Fibroblast of lung (primary cell): ENCODE results near the gene GRIK1. TPM values are rescaled to one million over a fixed set of nuclear protein-coding genes. Genes with fewer than 3 reads are reported as not detected.

ENCODE experiments used
- DNase-seq, 2 donors: peaks; one replicate each; pipeline versions ENCODE4 v3.0.0 to v3.0.0-alpha.2; 2010; ENCODE audit warnings: low read depth in 2 of 2
- H2AFZ ChIP-seq: 2 replicates; pipeline ENCODE4 v1.5.1; 2012; ENCODE audit warnings: low read length, control low read depth, inconsistent platforms
- H3K27ac ChIP-seq: 2 replicates; pipeline ENCODE4 v1.5.1; 2011; ENCODE audit warnings: low read length, control low read depth; ENCODE audit not compliant: insufficient read depth
- H3K27me3 ChIP-seq: 2 replicates; pipeline ENCODE4 v1.5.1; 2011; ENCODE audit warnings: mild to moderate bottlenecking, low read length; ENCODE audit not compliant: control insufficient read depth, insufficient read depth
- H3K36me3 ChIP-seq: 2 replicates; pipeline ENCODE4 v1.5.1; 2011; ENCODE audit warnings: low read length; ENCODE audit not compliant: control insufficient read depth, insufficient read depth
- H3K4me1 ChIP-seq: 2 replicates; pipeline ENCODE4 v1.5.1; 2011; ENCODE audit warnings: low read length; ENCODE audit not compliant: control insufficient read depth, insufficient read depth; ENCODE audit errors: extremely low read depth
- H3K4me2 ChIP-seq: 2 replicates; pipeline ENCODE4 v1.5.1; 2011; ENCODE audit warnings: low read length, control low read depth; ENCODE audit not compliant: insufficient read depth; ENCODE audit errors: extremely low read depth
- H3K4me3 ChIP-seq, 4 experiments: fragments of 200-600 bp in 1 of 4; sonication (generic) in 1 of 4; replicated peaks in 1 of 4; 2 replicates each; pipeline ENCODE4 v1.5.1; 2011 to 2016; ENCODE audit warnings: low read length in 4 of 4, low read depth in 3 of 4, mild to moderate bottlenecking in 3 of 4, control low read depth in 2 of 4, inconsistent platforms in 1 of 4, mixed read lengths in 1 of 4; ENCODE audit not compliant: insufficient read depth in 1 of 4; ENCODE audit errors: control extremely low read depth in 1 of 4
- H3K79me2 ChIP-seq: 2 replicates; pipeline ENCODE4 v1.5.1; 2012; ENCODE audit warnings: mild to moderate bottlenecking, low read length, inconsistent platforms; ENCODE audit not compliant: control insufficient read depth, insufficient read depth
- H3K9ac ChIP-seq: 2 replicates; pipeline ENCODE4 v1.5.1; 2011; ENCODE audit warnings: mild to moderate bottlenecking, low read length, control low read depth; ENCODE audit not compliant: insufficient read depth
- H3K9me3 ChIP-seq: 2 replicates; pipeline ENCODE4 v1.5.1; 2012; ENCODE audit warnings: low read depth, low read length; ENCODE audit not compliant: control insufficient read depth, insufficient read depth
- H4K20me1 ChIP-seq: 2 replicates; pipeline ENCODE4 v1.5.1; 2011; ENCODE audit warnings: low read length; ENCODE audit not compliant: control insufficient read depth, insufficient read depth; ENCODE audit errors: extremely low read depth
- EZH2 ChIP-seq: IDR thresholded peaks from 2 replicates; pipeline ENCODE4 v1.5.1; 2012; ENCODE audit warnings: low read length, control low read depth, mild to moderate bottlenecking; ENCODE audit errors: missing control alignments
- polyA plus RNA-seq, 2 donors: library from polyadenylated mRNA; depleted of rRNA in 1 of 2; stranded (reverse) in 1 of 2; unstranded in 1 of 2; fragments of >200 nt; gene quantifications; 2 replicates each; pipeline ENCODE4 v1.2.1, GENCODE V29; 2011 to 2012; ENCODE audit warnings: missing spikeins in 1 of 2
- total RNA-seq: library from RNA; depleted of rRNA; stranded (reverse); fragments of >200 nt; gene quantifications from 2 replicates; pipeline ENCODE4 v1.2.1, GENCODE V29; 2014
- TF ChIP-seq, protein P1 (sequence below), 2 donors: IDR thresholded peaks in 1 of 2; conservative IDR thresholded peaks in 1 of 2; 1 replicate in 1 of 2; 2 replicates in 1 of 2; pipeline ENCODE4 v1.5.1; 2011 to 2012; ENCODE audit warnings: low read length in 2 of 2, control low read depth in 1 of 2, inconsistent platforms in 1 of 2, low read depth in 1 of 2, mild to moderate bottlenecking in 1 of 2

GRIK1 gene
- total and polyA plus RNA-seq, 2 donors (not counting 1 experiment from before 2014, with no cell fraction given): not detected

DNA sequence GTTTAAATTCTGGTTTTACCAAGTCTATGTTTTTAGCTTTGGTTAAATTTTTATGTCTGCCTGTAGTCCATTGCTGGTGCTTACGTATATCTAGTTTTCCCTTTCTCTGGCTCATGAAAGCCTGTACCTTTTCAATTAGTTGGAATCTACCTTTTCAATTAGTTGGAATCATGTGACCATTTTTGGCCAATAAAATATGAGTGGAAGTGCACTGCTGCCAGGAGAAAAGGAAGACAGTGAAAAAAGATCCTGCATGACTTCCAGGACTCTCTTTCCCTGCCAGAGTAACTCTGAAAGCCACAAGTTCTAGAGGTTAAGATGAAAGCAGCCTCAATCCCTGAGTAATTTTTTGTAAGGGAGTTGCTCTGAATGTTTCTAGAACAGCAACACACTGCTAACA is 2.2 kb upstream of the GRIK1 start:
- no peaks in the 10 kb centered on the region for H4K20me1 ChIP-seq
- no peak overlapping the region for H3K27ac ChIP-seq
- H3K4me2 ChIP-seq: no peak overlapping the region
- no peak for DNase-seq
- H2AFZ ChIP-seq: no peak overlapping the region
- H3K27me3 ChIP-seq: peaks cover 12% of the 10 kb centered on the region
- no peaks in the 10 kb centered on the region for H3K79me2 ChIP-seq
- H3K4me3 ChIP-seq: no peak overlapping the region
- no peaks in the 10 kb centered on the region for H3K9me3 ChIP-seq
- TF ChIP-seq, protein P1, sequence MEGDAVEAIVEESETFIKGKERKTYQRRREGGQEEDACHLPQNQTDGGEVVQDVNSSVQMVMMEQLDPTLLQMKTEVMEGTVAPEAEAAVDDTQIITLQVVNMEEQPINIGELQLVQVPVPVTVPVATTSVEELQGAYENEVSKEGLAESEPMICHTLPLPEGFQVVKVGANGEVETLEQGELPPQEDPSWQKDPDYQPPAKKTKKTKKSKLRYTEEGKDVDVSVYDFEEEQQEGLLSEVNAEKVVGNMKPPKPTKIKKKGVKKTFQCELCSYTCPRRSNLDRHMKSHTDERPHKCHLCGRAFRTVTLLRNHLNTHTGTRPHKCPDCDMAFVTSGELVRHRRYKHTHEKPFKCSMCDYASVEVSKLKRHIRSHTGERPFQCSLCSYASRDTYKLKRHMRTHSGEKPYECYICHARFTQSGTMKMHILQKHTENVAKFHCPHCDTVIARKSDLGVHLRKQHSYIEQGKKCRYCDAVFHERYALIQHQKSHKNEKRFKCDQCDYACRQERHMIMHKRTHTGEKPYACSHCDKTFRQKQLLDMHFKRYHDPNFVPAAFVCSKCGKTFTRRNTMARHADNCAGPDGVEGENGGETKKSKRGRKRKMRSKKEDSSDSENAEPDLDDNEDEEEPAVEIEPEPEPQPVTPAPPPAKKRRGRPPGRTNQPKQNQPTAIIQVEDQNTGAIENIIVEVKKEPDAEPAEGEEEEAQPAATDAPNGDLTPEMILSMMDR (conservative IDR thresholded peaks at IDR 0.05 in 1 of 2, IDR thresholded peaks at IDR 0.05 in 1 of 2; ENCODE audit: low read depth in 1 of 2, low read length in 2 of 2): no peak
- no peak for TF ChIP-seq EZH2
- H3K9ac ChIP-seq: no peak overlapping the region
- H3K36me3 ChIP-seq: no peaks in the 10 kb centered on the region
- no peaks in the 10 kb centered on the region for H3K4me1 ChIP-seq

DNA sequence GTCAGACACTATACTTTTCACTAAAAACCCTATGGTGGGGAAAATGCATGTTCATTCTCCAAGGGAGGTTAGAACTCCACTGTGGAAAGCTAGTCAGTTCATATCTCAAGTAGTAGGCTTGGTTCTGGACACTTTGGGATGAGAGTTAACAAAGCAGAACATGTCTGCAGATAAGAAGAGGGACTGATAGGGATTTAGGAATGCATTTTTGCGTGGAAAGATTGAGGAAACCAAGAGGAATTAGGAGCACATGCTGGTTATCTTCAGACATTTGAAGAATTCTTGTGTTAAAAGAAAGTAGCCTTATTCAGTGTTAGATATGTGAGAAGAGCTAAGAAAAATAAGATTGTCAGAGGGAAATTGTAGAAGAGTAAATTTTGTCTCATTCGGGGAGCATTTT is 1.2 kb upstream of the GRIK1 start:
- Histone ChIP-seq H2AFZ (no peak overlapping the region), H3K9ac (no peak overlapping the region), H3K4me1 (no peaks in the 10 kb centered on the region), H3K4me3 (no peak overlapping the region), H3K27ac (no peak overlapping the region), H3K4me2 (no peak overlapping the region), H3K36me3 (no peaks in the 10 kb centered on the region), H3K79me2 (no peaks in the 10 kb centered on the region), H3K9me3 (no peaks in the 10 kb centered on the region), H4K20me1 (no peaks in the 10 kb centered on the region), H3K27me3 (peaks cover 12% of the 10 kb centered on the region)
- DNase-seq: no peak
- no peak for TF ChIP-seq EZH2
- TF ChIP-seq, protein P1 (conservative IDR thresholded peaks at IDR 0.05 in 1 of 2, IDR thresholded peaks at IDR 0.05 in 1 of 2; ENCODE audit: low read depth in 1 of 2, low read length in 2 of 2): no peak

DNA sequence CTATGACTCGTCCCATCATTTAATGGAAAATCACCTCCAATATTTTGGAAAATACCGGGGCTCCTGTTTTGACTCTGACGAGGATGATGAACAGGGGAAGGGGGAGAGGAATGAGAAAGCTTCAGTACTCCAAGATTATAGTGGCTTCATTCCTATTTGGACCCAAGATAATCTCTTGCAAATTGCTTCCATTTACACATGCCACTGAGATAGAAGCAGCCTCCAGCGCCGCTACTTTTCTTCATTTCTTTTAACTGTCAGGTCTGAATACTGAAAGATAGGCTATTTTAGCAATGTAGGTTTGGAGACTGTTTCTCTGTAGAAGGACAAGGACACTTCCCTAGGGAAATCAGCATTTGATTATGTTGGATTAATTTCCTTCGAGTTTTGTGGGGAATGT is 565 bp upstream of the GRIK1 start:
- Histone ChIP-seq H3K4me3 (peak overlapping the region in 1 of 4 experiments; percentile 64), H3K36me3 (no peaks in the 10 kb centered on the region), H3K4me2 (no peak overlapping the region), H3K4me1 (no peaks in the 10 kb centered on the region), H3K9ac (no peak overlapping the region), H3K79me2 (no peaks in the 10 kb centered on the region), H3K9me3 (no peaks in the 10 kb centered on the region), H3K27ac (no peak overlapping the region), H3K27me3 (peaks cover 12% of the 10 kb centered on the region), H2AFZ (no peak overlapping the region), H4K20me1 (no peaks in the 10 kb centered on the region)
- DNase-seq: no peak
- TF ChIP-seq, protein P1 (conservative IDR thresholded peaks at IDR 0.05 in 1 of 2, IDR thresholded peaks at IDR 0.05 in 1 of 2; ENCODE audit: low read depth in 1 of 2, low read length in 2 of 2): no peak
- no peak for TF ChIP-seq EZH2
